GM12865 (cell line): ENCODE data around the gene NXF3.

Experiments
- DNase-seq: peaks from one replicate; pipeline ENCODE4 v3.0.0; 2010; ENCODE audit warnings: low read depth
- H3K4me3 ChIP-seq: 2 replicates; pipeline ENCODE4 v1.5.1; 2011; ENCODE audit warnings: mild to moderate bottlenecking, low read depth, low read length, control low read depth
- TF ChIP-seq, protein P1 (sequence below): IDR thresholded peaks from 2 replicates; pipeline ENCODE4 v1.5.1; 2011; ENCODE audit warnings: low read length, control low read depth, low read depth, inconsistent platforms; ENCODE audit not compliant: insufficient read depth; ENCODE audit errors: missing control alignments

Gene NXF3

DNA sequence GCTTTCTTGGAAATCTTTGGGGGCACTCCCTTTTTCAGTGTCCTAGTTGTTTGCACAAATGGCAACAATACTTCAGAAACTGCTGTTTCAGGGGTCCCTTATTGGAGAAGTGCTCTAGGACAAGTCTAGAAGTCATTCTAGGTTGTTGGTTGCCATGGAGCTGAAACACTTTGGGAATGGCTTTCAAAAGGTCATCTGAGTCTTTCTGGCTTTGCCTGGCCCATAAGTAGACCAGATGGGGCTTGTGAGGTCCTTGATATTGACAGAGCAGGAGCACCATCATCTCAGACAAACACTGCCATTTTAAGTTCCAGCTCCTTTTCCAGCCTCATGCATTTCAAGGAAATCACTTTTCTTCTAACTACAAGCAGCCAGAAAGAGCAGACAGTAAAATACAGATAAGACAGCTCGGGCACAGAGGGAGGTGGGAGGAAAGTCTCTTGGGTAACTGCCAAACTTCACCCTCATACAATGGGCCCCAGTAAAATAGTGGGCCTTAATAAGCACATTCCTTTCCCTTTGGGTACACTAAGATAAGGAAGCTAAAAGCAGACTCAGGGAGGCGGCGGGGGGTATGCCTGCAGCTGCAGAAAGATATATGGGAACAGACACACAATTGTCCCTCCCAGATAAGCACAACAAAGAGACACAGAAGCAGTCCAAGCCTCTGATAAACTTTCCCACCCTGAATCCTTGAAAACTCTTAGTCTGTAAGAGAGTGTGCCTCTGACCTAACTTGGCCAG lies 8.5 kb upstream of the NXF3 start:
- TF ChIP-seq, protein P1, sequence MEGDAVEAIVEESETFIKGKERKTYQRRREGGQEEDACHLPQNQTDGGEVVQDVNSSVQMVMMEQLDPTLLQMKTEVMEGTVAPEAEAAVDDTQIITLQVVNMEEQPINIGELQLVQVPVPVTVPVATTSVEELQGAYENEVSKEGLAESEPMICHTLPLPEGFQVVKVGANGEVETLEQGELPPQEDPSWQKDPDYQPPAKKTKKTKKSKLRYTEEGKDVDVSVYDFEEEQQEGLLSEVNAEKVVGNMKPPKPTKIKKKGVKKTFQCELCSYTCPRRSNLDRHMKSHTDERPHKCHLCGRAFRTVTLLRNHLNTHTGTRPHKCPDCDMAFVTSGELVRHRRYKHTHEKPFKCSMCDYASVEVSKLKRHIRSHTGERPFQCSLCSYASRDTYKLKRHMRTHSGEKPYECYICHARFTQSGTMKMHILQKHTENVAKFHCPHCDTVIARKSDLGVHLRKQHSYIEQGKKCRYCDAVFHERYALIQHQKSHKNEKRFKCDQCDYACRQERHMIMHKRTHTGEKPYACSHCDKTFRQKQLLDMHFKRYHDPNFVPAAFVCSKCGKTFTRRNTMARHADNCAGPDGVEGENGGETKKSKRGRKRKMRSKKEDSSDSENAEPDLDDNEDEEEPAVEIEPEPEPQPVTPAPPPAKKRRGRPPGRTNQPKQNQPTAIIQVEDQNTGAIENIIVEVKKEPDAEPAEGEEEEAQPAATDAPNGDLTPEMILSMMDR = no peak
- H3K4me3 ChIP-seq = no peak overlapping the region
- DNase-seq = no peak

DNA sequence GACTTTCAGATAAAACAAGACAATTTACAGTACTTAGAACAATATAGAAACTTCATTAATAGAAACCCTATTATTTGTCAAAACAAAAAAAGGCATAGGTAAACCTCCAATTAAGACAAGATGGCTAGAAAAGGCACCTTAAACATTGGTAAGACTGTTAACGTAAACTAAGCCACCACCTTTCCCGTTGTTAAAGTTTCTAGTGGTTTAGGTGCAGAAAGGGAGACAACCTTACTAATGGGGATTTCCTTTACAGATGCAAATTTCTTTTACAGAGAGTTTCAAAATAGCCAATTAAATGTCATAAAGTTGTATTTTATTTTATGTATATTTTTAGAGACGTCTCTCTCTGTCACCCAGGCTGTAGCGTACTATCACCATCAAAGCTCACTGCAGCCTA lies 7.5 kb upstream of the NXF3 start:
- H3K4me3 ChIP-seq = no peak overlapping the region
- no peak for DNase-seq
- TF ChIP-seq, protein P1 = no peak

DNA sequence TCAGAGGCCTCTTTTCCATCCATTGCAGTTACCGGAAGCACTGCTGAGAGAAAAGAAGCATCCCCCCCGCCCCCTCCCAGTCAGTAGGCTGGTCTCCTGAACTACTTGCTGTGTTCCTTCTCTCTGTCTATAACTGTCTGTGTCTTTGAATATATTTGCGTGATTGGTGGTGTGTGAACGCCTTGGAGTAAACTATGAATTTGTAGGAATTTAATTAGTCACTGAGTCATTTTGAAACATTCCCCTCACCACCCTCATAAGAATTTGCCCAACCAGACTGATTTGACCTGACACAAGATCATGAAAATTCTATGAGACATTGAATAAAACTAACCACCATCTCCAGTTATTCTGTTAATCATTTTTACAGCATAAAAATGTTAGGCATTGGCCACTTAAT lies 6.7 kb upstream of the NXF3 start:
- TF ChIP-seq, protein P1 = no peak
- no peak for DNase-seq
- H3K4me3 ChIP-seq = no peak overlapping the region

DNA sequence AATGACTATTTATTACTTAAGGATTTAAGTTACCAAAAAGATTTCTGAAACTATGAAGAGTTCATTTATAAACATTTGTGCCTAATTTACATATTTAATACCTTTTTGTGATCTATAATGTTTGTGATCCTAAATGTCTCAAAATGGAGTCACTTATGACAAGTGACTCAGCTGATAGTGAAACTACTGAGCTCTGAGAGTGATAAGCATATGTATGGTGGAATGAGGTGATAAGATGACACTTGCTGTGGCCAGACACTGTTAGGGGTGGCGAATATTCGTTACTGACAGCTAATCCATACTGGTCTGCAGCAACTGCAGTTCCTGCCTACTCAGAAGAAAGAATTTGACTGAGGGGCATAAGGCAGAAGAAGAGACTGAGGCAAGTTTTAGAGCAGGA lies 5.5 kb upstream of the NXF3 start:
- TF ChIP-seq, protein P1 = no peak

DNA sequence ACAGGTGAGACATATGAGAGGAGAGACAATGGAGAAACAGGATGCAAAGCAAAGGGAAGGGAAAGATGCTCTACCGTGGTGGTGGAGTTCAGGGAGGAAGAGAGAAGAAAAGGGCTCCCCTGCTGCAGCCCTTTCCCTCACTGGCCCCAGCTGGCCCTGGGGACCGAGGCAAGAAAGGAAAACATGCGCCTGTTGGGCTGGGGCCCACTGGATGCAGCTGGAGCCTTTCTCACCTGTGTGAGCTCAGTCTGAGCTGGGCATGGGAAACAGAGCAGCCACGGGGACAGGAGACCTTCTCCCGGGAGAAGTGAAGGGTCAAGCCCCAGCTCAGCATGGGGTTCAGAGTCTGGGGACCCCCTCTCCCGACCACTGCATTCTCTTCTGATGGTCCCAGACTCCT lies 11.9 kb downstream of the NXF3 start:
- no peak overlapping the region for H3K4me3 ChIP-seq
- TF ChIP-seq, protein P1 = no peak

More for the DNA sequence above, 5.5 kb upstream of the NXF3 start:
- DNase-seq = no peak
- H3K4me3 ChIP-seq = no peak overlapping the region

DNA sequence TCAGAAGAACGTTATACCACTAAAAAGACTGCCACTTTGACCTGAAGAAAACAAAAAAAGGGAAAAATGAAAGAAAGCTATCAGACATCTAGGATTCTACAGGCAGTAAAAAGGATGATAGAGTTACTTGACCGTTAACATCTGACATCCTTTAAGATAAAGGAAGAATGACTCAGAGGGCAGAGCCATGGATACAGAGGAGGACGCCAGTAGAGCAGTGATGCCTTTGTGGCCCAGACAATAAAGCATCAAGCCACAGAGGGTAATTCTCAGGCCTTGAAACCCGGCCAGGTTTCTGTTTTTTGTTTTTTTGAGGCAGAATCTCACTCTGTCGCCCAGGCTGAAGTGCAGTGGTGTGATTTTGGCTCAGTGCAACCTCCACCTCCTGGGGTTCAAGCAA lies 19.5 kb downstream of the NXF3 start:
- TF ChIP-seq, protein P1 = no peak
- no peak for DNase-seq
- no peak overlapping the region for H3K4me3 ChIP-seq

More for the DNA sequence above, 11.9 kb downstream of the NXF3 start:
- DNase-seq = no peak

DNA sequence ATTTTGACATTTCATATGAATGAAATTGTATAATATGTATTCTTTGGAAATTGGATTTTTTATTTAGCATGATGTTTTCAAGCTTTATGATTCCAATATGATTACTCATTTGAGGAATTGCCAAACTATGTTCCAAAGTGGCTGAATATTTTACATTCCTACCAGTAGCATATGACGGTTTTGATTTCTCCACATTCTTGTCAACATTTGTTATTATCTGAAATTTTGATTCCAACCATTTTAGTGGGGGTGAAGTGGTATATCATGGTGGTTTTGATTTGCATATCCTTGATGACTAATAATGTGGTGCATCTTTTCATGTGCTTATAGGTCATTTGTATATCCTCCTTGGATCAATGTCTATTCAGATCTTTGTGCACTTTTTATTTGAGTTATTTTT lies 26.3 kb downstream of the NXF3 start:
- TF ChIP-seq, protein P1 = no peak
- DNase-seq = no peak
- no peak overlapping the region for H3K4me3 ChIP-seq
